C4-2B (cell line): ENCODE results near the gene ZNF559.

Experiments
- ZFX ChIP-seq: fragments of 450-650 bp; IDR thresholded peaks from 2 replicates; pipeline ENCODE4 v1.6.1; 2017
- TF ChIP-seq, protein P1 (sequence below): fragments of 450-650 bp; conservative IDR thresholded peaks from 2 replicates; pipeline ENCODE4 v1.5.1; 2017; ENCODE audit warnings: mild to moderate bottlenecking

DNA sequence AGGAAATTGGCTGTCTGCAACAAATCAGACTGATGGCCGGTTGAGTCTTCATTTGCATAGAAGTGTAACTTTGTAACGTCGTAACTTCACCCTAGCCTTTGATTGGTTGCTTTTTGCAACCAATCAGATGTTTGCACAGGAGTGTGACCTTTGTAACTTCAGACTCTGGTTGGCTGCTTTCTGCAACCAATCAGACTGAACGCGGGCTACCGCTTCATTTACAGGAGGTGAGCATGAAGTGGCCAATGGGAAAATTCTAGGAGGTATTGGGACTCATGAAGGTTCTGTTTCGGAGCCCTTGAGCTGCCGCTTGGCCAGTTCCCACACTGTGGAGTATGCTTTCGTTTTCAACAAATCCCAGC lies 441 bp upstream of the ZNF559 start:
- TF ChIP-seq, protein P1, sequence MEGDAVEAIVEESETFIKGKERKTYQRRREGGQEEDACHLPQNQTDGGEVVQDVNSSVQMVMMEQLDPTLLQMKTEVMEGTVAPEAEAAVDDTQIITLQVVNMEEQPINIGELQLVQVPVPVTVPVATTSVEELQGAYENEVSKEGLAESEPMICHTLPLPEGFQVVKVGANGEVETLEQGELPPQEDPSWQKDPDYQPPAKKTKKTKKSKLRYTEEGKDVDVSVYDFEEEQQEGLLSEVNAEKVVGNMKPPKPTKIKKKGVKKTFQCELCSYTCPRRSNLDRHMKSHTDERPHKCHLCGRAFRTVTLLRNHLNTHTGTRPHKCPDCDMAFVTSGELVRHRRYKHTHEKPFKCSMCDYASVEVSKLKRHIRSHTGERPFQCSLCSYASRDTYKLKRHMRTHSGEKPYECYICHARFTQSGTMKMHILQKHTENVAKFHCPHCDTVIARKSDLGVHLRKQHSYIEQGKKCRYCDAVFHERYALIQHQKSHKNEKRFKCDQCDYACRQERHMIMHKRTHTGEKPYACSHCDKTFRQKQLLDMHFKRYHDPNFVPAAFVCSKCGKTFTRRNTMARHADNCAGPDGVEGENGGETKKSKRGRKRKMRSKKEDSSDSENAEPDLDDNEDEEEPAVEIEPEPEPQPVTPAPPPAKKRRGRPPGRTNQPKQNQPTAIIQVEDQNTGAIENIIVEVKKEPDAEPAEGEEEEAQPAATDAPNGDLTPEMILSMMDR, result no peak
- no peak for TF ChIP-seq ZFX
